Measurements from ENCODE around the gene CHMP4A. TPM values are rescaled to one million over a fixed set of nuclear protein-coding genes. Genes with fewer than 3 reads are reported as not detected.

The CHMP4A gene
- total RNA-seq, 2 donors from 2014 or later = 61.5 to 66.8 TPM

DNA sequence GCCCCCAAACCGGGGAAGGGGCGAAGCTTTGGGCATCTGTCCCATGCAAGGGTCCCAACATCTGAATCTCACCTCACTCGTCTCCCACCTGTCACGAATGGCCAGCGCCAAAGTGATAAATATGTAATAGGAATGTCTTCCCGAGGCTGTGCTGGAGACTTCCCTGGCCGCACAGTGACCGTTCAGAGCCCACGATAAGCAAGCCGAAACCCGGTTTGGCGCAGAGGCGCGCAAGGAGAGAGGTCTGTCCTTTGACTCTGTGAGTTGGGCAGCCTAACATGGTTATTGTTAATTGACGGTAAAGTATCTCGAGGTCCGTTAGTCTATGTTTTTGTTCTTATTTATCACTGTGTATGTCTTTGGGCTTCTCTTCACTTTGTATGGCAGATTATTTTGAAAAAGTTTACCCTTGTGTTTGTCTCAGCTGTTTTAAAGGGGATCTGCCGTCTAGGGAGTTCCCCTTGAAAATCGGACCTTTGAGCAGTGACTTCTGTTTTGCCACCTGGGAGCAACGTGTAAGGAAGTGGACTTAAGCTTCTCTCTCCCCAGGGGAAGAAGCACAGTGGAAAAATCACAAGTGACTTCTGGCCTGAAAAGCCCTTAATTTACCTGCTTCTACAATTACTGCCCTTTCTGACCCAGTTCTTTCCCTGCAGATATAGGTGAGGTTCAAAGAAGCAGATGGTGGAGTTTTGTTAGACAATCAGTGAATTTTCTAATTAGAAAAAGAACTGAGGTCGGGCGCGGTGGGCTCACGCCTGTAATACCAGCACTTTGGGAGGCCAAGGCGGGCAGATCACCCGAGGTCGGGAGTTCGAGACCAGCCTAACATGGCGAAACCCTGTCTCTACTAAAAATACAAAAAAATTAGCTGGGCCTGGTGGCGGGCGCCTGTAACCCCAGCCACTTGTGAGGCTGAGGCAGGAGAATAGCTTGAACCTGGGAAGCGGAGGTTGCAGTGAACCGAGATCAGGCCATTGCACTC lies 16.9 kb downstream of the CHMP4A start:
- TF ChIP-seq POLR2A (IDR thresholded peaks at IDR 0.05) (no peak), POLR2AphosphoS5 (IDR thresholded peaks at IDR 0.05) (no peak)
- TF ChIP-seq, protein P1, sequence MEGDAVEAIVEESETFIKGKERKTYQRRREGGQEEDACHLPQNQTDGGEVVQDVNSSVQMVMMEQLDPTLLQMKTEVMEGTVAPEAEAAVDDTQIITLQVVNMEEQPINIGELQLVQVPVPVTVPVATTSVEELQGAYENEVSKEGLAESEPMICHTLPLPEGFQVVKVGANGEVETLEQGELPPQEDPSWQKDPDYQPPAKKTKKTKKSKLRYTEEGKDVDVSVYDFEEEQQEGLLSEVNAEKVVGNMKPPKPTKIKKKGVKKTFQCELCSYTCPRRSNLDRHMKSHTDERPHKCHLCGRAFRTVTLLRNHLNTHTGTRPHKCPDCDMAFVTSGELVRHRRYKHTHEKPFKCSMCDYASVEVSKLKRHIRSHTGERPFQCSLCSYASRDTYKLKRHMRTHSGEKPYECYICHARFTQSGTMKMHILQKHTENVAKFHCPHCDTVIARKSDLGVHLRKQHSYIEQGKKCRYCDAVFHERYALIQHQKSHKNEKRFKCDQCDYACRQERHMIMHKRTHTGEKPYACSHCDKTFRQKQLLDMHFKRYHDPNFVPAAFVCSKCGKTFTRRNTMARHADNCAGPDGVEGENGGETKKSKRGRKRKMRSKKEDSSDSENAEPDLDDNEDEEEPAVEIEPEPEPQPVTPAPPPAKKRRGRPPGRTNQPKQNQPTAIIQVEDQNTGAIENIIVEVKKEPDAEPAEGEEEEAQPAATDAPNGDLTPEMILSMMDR (IDR thresholded peaks at IDR 0.05) = no peak
- WGBS = 34% methylated on average over 33 of the region's 33 CpGs
- Histone ChIP-seq H3K27ac (peak overlapping the region; percentile 89 to 92), H3K4me3 (peak overlapping the region; percentile 56 to 85), H3K9me3 (no peaks in the 10 kb centered on the region), H3K27me3 (replicated peaks; ENCODE audit: insufficient read depth) (no peaks in the 10 kb centered on the region), H3K4me1 (replicated peaks) (no peaks in the 10 kb centered on the region), H3K36me3 (no peaks in the 10 kb centered on the region)
- no peak for DNase-seq (ENCODE audit: low spot score)
- intact Hi-C loops (cut with DNase I) = no loop called here

DNA sequence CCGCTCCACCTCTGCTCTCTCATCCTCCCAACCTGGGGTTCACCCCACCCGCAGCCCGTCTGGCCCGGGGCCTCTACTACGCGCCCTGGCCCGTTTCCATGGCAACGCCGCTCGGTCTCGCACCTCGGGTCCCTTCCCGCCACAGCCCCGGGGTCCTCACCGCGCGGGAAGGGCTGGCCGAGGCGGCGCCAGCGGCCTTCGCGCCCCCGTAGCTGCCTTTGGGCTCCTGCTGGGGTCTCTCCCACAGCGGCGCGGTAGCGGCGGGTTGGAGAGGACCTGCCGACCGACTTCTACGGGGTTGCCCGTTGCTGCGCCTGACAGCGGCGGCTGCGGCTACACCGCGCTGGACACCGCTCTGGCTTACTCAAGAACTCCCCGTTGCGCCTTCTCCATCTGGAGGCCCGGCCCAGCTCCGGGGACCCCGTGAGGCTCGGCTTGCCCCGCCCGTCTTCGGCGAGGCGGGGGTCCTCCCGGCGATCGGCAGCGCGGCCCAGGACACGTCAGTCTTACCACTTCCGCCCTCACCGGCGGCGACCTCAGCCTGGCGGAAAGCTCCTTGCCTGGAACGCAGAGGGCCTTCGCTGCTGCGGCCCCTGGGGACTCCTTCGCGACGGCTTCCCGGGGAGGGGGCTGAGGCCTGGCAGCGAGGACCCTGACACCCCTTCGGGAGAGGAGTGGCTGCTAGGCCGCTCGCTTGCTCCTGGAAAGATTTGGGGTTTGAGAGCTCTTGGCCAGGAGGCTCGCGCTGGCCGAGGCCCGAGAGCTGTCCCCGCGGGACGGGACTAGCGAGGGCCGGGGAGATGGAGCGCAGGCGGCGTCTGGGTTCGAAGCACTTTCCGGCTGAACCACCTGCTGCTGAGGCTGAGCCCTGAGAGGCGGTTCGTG lies 17.9 kb downstream of the CHMP4A start, which contains the start of gene TM9SF1:
Gene TM9SF1, minus strand, starts transcription at position 256 of the 885 bp plus-strand sequence. CDS start 422 bp downstream, outside the sequence.
- intact Hi-C loops (cut with DNase I) = no loop called here
- H3K27me3 ChIP-seq (replicated peaks; ENCODE audit: insufficient read depth) = no peaks in the 10 kb centered on the region
- peak; percentile 90 for TF ChIP-seq POLR2AphosphoS5 (IDR thresholded peaks at IDR 0.05)
- peak; percentile 68 for TF ChIP-seq POLR2A (IDR thresholded peaks at IDR 0.05)
- TF ChIP-seq, protein P1 (IDR thresholded peaks at IDR 0.05) = no peak
- DNase-seq (ENCODE audit: low spot score) = peak; percentile 78
- no peaks in the 10 kb centered on the region for H3K9me3 ChIP-seq
- peak within 1 kb of the TSS; percentile 56 to 85 for H3K4me3 ChIP-seq
- no peaks in the 10 kb centered on the region for H3K4me1 ChIP-seq (replicated peaks)
- under 1% methylated on average over 39 of the region's 89 CpGs for WGBS
- H3K36me3 ChIP-seq = no peaks in the 10 kb centered on the region
- peak within 1 kb of the TSS; percentile 89 to 92 for H3K27ac ChIP-seq

DNA sequence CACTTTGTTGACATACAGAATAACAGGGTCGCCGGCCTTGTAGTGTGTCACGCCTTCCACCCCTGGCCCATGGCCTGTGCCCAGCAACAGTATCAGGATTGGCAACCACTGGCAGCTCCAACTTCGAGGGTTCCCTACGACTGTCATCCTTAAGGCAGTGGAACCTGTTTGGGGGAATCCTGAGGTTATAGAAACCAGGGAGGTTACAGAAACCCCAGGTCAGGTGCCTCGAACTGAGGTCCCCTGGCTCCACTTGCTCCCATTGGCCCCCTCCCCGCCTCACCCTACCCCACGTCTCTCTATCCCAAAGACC lies 18.5 kb downstream of the CHMP4A start:
- WGBS = 40% methylated on average over 8 of the region's 8 CpGs
- intact Hi-C loops (cut with DNase I) = no loop called here
- Histone ChIP-seq H3K36me3 (no peaks in the 10 kb centered on the region), H3K4me3 (peak overlapping the region; percentile 56 to 85), H3K27me3 (replicated peaks; ENCODE audit: insufficient read depth) (no peaks in the 10 kb centered on the region), H3K4me1 (replicated peaks) (no peaks in the 10 kb centered on the region), H3K9me3 (no peaks in the 10 kb centered on the region), H3K27ac (peak overlapping the region; percentile 89 to 92)
- DNase-seq (ENCODE audit: low spot score) = no peak
- TF ChIP-seq, protein P1 (IDR thresholded peaks at IDR 0.05) = no peak
- TF ChIP-seq POLR2A (IDR thresholded peaks at IDR 0.05) (no peak), POLR2AphosphoS5 (IDR thresholded peaks at IDR 0.05) (no peak)

DNA sequence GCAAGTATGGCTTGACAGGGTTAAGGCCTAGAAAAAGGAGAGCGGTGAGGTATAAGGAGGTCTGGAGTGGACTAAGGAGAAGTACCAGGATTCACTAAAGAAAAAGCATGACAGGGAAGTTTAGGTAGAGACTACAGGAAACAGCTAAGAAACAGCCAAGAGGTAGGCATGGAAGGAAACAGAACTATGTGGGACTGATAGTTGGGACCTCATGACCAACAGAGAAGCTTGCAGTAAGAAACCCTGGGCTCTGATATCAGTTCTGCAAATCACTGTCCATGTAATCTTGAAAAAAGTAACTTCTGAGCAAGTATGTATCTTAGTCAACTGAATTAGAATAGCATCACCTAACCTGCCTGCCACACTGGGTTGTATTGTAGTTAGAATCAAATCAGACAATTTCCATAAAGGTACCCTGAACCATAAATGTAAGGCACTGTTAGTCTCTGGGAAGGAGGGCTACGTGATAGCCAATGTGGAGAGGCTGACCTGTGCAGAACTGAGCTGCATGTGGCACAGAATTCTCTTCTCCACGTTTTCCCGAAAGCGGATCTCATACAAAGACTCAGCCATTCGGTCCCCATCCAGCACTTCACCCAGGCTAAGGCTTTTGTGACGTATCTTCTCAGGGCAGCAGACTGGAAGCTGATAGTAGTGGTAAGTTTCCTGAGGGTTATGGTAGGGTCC lies 19.0 kb downstream of the CHMP4A start:
- peak overlapping the region; percentile 56 to 85 for H3K4me3 ChIP-seq
- no peaks in the 10 kb centered on the region for H3K9me3 ChIP-seq
- H3K36me3 ChIP-seq = no peaks in the 10 kb centered on the region
- H3K27ac ChIP-seq = peak overlapping the region; percentile 89 to 92
- H3K27me3 ChIP-seq (replicated peaks; ENCODE audit: insufficient read depth) = no peaks in the 10 kb centered on the region
- H3K4me1 ChIP-seq (replicated peaks) = no peaks in the 10 kb centered on the region
- 81% methylated on average over 7 of the region's 7 CpGs for WGBS
- TF ChIP-seq POLR2AphosphoS5 (IDR thresholded peaks at IDR 0.05) = no peak
- TF ChIP-seq, protein P1 (IDR thresholded peaks at IDR 0.05) = no peak
- TF ChIP-seq POLR2A (IDR thresholded peaks at IDR 0.05) = no peak
- intact Hi-C loops (cut with DNase I) = no loop called here
- no peak for DNase-seq (ENCODE audit: low spot score)

Measured in prostate gland (tissue), 2 donors.